Stimulated activated CD8-positive, alpha-beta memory T cell treated with anti-CD3 and anti-CD28 coated beads, Interleukin-12 subunit alpha, Interleukin-12 subunit beta, amount 100 ng/mL, for 1 hour (primary cell): ENCODE measurements around the gene OR1D2.
"Not testable (repeated sequence)": the region's sequence is repeated elsewhere in the genome, so short reads cannot be mapped to it uniquely, and the experiment has no call there.

Experiments
- DNase-seq: peaks from one replicate; pipeline ENCODE4 v3.0.0-alpha.2; 2020; ENCODE audit warnings: low read depth

OR1D2 gene

GRCh38 chr17:3104322-3104721 lies at the start of gene OR1D2:
Gene OR1D2, minus strand, starts transcription at chr17:3104422. Its CDS starts 11,426 bp downstream, at chr17:3092996.
- no peak for DNase-seq

DNA sequence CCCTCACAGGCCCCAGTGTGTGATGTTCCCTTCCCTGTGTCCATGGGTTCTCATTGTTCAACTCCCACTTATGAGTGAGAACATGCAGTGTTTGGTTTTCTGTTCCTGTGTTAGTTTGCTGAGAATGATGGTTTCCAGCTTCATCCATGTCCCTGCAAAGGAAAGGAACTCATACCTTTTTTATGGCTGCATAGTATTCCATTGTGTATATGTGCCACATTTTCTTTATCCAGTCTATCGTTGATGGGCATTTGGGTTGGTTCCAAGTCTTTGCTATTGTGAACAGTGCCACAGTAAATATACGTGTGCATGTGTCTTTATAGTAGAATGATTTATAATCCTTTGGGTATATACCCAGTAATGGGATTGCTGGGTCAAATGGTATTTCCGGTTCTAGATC lies 33.3 kb upstream of the OR1D2 start:
- DNase-seq: not testable (repeated sequence)

- no peak for DNase-seq
Measured at GRCh38 chr17:3127451-3127850, 23.2 kb upstream of the OR1D2 start, which contains the start of gene OR1G1. Gene OR1G1, minus strand, starts transcription at chr17:3127551. Its CDS starts 0 bp downstream, at chr17:3127551.

DNA sequence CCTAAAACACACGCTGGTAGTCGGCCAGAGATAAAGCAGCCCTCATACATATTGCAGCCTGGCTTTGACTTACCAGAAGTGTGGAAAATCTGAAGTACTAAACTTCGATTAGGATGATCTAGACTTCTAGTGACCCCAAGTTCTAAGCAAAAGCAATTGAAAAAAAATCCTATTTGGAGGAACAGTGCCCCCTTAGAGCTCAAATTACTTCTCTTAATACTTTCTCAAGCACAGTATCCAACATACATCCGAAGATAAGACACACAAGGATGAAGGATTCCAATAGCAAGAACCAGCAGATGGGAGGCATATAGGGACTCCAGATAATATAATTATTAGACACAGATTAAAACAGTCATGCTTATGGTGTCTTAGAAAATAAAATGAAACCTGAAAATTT lies 30.4 kb downstream of the OR1D2 start:
- not testable (repeated sequence) for DNase-seq

DNA sequence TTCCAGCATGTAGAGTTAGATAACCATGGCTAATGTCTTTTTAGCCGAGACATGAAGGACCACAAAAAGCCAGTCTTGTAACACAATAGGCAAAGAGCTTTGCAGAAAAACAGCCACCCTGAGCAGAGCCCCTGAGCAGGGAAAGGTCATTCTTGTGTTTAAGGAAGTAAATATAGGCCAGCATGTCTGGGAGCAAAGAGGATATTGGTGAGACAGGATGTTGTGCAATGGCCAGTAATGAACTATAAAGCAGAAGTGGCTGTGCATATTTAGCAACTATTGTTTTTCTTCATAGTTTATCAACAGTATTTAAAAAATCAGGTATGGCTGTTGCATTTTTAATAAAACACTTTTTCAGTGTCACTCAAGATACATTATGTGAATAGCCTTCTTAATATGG lies 39.0 kb downstream of the OR1D2 start:
- not testable (repeated sequence) for DNase-seq

DNA sequence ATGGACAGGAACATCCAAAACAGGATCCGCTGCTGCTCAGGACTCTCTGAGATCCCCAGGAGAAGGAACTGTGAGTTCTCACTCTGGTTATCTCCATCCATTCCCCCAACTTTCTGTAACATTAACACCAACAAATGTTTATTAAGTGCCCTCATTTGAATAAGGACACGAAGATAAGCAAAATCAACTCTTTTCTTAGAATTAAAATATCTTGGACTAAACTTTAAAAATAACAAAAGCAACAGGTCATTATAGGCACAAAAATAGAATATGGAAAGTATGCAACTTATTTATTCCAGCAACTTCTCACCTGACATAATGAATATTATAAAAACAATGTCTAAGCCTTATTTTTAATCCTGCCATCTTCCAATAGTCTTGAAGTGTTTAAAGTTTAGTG lies 40.7 kb downstream of the OR1D2 start, which contains the start of gene OR1D5:
OR1D5 (minus strand) TSS at position 101 of the 400 bp plus-strand sequence; CDS start at position 101, 0 bp downstream.
- DNase-seq: not testable (repeated sequence)

GRCh38 chr17:3062824-3063377 lies 41.3 kb downstream of the OR1D2 start:
- DNase-seq: not testable (repeated sequence)

DNA sequence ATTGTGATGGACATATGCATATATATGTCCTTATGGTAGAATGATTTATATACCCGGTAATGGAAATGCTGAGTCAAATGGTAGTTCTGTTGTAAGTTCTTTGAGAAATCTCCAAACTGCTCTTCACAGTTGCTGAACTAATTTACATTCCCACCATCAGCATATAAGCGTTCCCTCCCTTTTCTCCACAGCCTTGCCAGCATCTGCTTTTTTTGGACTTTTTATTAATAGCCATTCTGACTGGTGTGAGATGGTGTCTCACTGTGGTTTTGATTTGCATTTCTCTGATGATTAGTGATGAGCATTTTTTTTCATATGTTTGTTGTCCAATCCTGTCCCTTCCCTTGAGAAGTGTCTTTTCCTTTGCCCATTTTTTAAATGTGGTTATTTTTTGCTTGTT lies 49.4 kb downstream of the OR1D2 start:
- DNase-seq: not testable (repeated sequence)

DNA sequence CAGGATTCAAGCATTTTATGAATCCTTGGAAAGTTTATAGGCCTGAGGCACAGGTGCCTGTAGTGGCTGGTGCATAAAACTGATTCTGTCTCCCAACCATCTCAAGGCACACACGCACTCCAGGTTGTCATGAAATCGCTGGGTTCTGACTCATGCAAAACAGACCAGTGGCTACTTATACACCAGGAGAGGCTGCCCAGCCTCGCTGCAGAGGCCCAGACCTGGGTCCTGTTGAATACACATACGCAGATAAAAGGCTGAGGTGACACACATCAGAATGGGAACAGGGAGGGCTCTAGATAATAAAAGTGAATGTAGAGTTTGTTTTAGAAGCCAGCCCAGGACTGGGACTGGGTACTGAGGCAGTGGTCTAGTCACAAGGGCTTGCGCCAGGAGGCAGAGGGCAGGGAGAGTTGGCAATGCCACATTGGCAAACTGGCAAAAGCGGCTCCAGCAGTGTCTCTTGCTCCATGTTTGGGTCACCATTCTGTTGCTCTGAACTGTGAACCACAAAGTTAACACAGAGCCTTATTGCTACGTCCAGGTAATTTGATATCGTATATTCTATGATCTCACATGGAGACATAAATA lies 54.4 kb downstream of the OR1D2 start:
- no peak for DNase-seq

- peak; percentile 83 for DNase-seq
Measured at GRCh38 chr17:3048727-3049471, 55.3 kb downstream of the OR1D2 start.

DNA sequence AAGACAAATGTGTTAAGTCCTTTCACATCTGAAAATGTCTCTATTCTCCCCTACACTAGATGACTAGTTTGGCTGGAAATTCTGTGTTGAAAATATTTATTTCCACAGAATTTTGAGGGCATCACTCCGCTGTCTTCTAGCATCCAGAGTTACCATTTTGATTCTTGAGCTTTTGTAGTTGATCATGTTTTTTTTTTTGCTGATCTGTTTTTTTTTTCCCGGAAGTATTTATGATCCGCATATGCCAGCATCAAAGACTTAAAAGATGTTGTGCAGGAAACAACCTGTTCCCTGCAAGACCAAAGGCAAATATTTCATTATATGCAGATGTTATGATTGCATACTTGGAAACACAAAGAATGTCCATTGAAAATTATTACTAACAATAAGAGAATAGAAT lies 57.5 kb downstream of the OR1D2 start:
- DNase-seq: no peak

GRCh38 chr17:3043737-3044365 lies 60.4 kb downstream of the OR1D2 start:
- DNase-seq: no peak

- DNase-seq: no peak
Measured at GRCh38 chr17:3040882-3041281, 63.3 kb downstream of the OR1D2 start.

- no peak for DNase-seq
Measured at GRCh38 chr17:3039736-3040135, 64.5 kb downstream of the OR1D2 start.

DNA sequence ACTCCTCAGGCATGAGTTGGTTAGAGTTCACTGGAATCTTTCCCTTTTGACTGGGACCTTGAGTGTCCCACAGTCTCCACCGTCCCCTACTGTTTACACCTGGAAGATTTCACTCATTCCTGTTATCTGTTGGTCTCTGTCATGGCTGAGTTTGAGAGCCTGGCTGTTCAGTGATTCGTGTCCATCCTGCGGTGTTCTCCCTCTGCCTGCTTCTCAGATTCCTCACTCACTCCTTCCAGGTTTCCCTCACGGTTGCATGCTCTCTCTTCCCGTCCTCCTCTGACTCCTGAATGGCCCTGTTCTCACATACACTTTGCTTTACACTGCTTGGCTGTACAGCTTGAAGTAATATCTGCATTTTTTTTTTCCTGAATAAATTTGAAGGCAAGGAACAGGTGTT lies 65.3 kb downstream of the OR1D2 start:
- DNase-seq: no peak
